Right lobe of liver (tissue), 4 donors: Measurements from ENCODE around the gene AKAP13.

Source experiments
- CTCF ChIP-seq, 4 donors: fragments of 200-600 bp in 3 of 4; fragments of 450-650 bp in 1 of 4; IDR thresholded peaks; one replicate each; pipeline versions ENCODE4 v1.5.1 to v1.8.0; 2016 to 2022; ENCODE audit warnings: antibody characterized with exemption in 4 of 4, mild to moderate bottlenecking in 2 of 4
- POLR2A ChIP-seq: fragments of 450-650 bp; IDR thresholded peaks from one replicate; pipeline ENCODE4 v1.6.1; 2017; ENCODE audit warnings: antibody characterized with exemption, mild to moderate bottlenecking
- donor health status: DM: no; HTN: no; CAD: no.
- donor health status: DM: no; HTN: no; CAD: no.
- donor health status: DM: no; HTN: yes; CAD: no.

GRCh38 chr15:85781099-85781498 is 400.7 kb downstream of the AKAP13 start:
- no peak for TF ChIP-seq CTCF (IDR thresholded peaks at IDR 0.05)
- TF ChIP-seq POLR2A: peak; percentile 45
